ENCODE data around the gene CREB3L4.

GRCh38 chr1:153968408-153968807 lies 706 bp downstream of the CREB3L4 start:
- TF ChIP-seq CTCF (IDR thresholded peaks at IDR 0.05; ENCODE audit: extremely low read depth in 1 of 2, insufficient read depth in 1 of 2, low read depth in 1 of 2, low read length in 2 of 2) (no peak), JUN (IDR thresholded peaks at IDR 0.05; ENCODE audit: borderline replicate concordance, insufficient read depth, insufficient read length, low read depth) (no peak)

Measured in endothelial cell of umbilical vein (primary cell).